Measurements from ENCODE around the gene HSD3B7.

- TF ChIP-seq CTCF (IDR thresholded peaks at IDR 0.05) (peak in 1 of 4 experiments; percentile 10), POLR2A (IDR thresholded peaks at IDR 0.05) (peak; percentile 84)
Observed at GRCh38 chr16:30948667-30949649, 36.0 kb upstream of the HSD3B7 start, which contains the start of gene ORAI3.

Measured in prostate gland (tissue), 2 donors.